Fibroblast of skin of left biceps (primary cell): ENCODE measurements around the gene PABPN1L.

Experiments
- DNase-seq, 2 experiments: peaks; one replicate each; pipeline ENCODE4 v3.0.0-alpha.2; 2013; ENCODE audit warnings: low read depth in 2 of 2

The PABPN1L gene

DNA sequence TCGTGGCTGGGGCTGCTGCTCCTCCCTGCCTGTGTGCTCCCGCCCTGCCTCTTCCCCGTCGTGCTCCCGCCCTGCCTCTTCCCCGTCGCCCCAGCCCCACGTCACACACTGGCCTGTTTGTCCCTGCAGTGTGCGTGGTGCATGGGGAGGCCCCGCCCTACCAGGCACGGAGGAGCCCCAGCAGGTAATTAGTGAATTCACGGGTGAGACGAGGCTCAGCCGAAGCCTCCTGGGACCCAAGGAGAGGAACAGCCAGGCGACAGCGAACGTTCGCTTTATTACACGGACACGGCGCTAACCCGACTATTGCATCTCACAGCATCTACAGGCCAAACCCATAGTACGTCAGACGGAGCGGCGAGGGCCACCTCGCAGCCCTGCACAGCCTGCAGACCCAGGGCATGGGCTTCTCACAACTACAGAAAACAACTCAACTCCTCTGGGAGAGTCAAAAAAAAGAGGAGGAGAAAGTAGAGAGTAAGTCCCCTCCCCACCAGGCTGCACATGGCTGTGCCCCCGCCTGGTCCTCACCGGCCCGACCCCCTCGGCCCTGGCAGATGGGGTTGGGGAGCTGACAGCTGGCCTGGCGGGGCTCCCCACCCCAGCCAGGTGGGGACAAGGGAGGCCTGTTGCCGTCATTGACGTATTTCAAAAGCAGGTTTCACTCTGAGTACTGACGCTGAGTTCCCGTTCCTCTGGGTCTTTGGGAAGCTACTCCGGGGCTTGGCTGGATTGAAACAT, 4.3 kb upstream of the PABPN1L start:
- DNase-seq: no peak

DNA sequence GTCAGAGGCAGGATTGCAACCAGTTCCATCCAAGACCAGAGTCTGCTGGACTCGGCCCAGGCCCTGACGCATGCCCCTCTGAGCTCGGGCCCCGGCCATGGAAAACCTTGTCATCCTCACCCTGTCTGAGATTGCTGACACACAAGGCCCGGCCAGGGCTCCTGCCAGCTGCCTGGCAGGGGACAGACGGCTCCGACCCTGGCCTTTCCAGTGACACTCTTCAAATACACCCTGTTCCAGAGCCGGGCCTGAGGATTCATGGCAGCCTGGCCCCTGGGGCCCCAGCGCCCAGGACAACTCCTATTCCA, 3.2 kb upstream of the PABPN1L start:
- no peak for DNase-seq

DNA sequence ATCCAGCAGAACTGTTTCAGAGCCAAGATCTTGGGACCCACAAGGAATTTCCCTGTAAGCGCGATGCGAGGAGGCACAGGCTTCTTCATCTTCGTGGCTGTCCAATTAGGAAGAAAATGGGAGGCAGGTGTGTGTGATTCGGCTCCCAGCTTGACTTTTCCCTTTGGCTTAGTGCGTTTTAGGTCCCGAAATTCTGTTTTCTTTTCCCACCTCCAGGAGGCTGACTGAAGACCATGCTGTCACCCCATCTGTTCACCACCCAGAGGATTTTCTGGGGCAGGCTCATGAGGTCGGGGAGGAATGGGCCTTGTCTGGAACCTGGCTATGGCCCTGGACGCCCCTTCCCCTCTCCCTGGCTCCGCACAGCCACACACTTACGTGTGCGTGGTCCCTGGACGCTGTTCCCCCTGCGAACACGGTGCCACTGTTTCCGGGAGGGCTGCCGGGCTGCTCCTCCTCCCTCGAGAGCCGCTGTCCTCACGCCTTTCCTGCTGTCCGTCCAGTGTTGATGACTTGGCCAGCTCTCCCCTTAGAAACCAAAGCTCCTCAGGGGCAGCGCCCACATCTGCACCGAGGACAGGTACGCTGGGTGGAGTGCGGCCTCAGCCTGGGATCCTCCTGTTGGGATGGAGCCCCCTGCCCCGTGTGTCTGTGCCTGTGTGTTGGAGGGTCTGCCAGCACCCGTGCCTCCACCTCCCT, 2.7 kb upstream of the PABPN1L start:
- DNase-seq: no peak

DNA sequence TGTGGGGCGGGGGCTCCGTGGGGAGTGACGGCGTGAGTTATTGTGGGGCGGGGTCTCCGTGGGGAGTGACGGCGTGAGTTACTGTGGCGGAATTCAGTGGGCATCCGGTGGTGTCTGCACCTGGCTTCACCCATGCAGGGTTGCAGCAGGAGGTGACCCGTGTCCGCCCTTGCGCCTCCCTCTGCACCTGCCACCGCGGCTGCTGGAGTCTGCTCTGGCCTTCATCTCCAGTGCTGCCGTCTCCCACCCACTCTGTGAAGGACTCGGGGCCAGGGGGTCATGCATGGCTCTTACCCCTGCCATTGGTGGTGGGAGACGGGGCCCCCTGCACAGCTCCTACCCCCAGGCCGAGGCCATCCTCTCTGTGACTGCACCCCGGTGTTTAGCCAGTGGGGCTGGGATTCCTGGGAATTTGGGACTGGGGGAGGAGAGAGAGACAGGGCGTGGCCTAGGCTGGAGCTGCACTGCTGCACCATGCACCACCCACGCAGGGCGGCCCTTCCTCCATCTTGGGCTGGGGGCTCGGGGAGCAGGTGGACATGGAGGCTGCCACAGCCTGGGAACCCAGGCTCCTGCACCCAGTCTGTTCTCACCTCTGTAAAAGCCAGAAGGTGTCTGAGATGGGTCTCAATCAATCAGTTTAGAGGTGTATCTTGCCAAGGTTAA, 1.3 kb upstream of the PABPN1L start:
- DNase-seq: no peak

DNA sequence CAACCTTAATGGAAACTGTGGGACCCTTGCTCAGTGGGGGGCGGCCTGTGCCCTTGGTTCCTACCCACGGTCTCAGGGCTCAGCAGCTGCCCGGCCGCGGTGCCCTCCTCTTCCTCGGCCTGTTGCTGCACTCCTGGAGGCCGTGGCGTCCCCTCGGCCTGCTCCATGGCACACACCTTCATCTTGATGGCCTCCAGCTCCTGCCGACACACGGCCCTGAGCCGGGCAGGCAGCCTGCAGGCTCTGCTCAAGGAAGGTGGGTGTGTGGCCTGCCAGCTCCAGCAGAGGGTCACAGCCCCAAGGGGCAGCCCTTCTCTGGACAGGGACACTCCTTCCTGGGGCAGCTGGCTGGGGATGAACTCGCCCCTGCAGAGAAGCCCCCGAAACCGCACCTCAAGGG, 718 bp downstream of the PABPN1L start:
- DNase-seq: no peak

DNA sequence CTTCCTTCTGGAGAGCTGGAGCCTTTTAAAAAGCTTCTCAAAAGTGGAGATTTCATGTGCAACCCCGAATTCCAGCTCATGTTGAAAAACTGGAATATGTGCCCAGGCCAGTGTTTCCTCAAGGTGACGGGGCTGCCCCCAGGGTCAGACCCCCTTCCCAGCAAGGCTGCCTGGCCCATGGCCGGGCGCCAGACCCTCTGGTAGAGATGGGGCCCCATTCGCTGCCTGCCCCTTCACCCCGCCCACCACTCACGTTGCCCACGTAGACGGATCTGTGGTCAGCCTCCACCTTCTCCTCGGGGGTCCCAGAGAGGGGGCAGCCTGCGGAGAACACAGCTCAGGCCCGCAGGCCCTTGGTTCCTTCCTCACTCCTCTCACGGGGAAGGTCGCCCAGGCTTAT, 1.1 kb downstream of the PABPN1L start:
- no peak for DNase-seq

DNA sequence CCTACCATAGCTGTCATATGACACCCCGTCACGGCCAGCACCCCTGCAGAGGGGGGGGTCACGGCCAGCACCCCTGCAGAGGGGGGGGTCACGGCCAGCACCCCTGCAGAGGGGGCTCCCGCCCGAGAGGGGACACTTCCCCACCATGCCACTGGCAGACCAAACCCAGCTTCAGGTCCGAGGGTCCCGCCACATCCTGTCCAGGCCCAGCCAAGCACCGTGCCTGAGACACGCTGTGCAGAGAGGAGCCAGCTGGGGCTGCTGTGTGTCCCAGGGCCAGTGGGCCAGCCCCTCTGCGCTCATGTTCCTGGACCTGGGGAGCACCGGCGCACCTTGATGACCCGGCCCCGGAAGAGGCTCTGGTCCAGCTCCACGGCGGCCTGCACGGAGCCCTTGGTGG, 1.9 kb downstream of the PABPN1L start:
- DNase-seq: no peak

DNA sequence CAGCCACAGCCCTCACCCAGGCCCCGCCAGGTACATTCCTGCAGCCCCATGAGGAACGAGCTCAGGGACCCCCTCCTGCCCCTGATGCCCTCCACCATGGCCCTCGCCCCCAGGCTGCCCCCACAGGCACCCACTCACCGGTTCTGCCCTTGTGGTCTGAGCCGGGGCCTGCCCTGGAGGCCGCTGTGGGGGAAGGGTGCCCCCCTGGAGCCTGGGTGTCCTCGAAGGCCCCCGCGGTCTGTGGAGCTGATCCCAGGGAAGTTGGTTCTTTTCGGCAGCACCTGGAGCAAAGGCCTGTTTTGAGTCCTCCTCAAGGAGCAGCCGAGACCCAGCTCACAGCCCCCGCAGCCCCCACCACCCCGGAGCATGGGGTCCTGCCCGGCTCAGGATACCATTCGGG, 2.4 kb downstream of the PABPN1L start:
- no peak for DNase-seq

DNA sequence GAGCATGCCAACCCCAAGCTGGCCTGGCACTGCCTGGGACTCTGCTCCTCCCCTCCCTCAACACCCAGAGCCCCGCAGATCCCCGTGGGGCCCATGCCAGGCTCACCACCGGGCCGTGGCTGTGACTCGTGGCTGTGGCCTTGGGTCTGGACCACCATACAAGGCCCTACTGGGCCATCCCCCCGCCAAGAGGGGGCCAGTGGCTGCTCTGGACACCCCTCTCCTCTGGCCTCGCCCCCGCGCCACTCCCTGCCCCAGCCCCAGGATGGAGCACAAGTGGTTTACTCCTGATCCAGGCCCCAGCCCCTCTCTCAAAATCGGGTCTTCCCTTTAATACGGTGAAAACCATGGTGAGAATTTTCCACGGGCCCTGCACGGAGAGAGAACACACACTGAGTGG, 3.0 kb downstream of the PABPN1L start:
- DNase-seq: no peak

DNA sequence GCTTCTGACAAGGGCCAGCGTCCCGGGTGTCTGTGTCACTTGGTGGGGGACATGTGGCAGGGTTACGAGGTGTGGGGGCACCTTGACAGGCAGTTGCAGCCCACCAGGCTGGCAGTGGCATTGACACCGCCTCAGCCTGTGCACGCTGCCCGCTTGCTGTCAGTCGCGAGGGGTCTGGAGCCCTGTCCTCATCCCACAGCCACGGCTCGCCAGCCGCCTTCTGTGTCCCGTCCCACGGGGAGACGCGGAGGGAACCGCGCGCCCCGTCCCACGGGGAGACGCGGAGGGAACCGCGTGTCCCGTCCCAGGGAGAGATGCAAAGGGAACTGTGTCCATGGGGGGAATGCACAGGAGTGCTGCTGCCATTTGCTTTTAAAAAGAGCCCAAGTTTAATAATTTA, 3.5 kb downstream of the PABPN1L start:
- DNase-seq: no peak

DNA sequence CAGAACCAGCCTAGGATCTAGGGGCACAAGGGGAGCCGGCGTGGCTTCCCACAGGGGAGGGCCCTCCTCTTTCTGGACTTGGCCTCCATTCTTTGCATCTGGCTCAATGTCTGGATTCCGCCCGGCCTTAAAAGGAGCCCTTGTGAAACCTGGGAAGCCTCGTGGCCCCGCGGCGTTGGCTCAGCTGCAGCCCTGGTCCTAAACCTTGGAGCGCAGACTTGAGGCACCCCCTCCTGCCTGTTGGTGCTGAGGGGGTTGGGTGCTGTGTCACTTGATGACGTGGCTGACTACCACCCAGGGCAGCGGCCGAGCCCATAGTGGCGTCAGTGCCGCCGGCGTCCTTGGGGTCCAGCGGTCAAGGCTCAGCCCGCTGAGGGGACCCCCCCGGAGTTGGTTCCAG, 5.1 kb downstream of the PABPN1L start:
- DNase-seq: no peak

DNA sequence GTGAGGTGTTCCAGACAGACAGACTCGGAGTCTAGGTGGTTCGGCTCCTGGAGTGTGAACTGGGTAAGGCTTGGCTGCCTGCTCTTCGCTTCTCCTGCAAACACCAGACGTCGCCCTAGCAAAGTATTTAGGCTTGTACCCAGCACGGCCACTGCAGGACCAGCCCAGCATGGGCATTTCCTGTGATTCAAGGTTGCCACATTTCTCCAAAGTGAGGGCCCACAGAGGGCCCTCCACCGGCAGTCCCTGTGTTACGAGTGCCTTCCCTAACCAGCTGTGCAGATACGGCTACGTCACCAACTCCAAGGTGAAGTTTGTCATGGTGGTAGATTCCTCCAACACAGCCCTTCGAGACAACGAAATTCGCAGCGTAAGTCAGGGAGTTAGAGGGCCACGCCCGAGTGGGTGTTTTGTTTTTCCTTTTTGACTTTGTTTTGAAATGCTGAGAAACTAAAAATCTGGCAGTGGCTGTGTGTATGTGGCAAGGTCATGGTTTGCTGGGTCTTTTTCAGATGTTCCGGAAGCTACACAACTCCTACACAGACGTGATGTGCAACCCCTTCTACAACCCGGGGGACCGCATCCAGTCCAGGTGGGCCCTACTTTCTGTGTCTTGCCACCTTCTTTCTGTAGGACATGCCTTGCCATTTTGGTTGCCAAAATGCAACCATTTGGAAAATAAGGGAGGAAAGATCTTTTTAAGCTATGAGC, 6.9 kb downstream of the PABPN1L start:
- DNase-seq: no peak

DNA sequence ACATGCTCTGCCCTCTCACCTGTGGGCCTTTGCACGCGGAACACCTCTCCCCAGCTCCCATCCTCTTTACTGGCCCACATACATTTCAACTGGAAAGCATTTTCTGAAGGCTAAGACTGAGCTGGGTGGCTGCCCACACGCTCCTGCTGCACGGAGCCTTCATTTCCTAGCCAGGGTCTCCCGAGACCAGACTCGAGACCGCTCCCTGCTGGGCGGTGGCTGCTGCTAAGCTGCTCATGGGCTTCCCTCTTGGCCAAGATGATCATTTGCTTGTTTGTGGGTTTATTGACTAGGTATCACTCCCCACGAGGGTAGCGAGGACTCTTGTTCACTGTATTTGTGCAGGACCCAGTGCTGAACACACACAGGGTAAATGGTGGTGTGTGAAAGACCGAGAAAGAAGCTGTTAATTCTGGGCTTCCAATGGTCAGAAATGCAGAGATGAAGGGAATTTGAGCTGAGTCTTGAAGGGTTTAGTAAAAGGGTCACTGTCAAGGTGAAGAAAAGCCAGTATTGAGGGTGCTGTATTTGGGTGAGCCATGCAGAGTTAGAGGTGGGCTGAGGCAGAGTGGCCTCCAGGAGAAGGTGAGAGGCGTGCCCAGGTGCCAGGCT, 8.6 kb downstream of the PABPN1L start:
- peak; percentile 14 to 21 for DNase-seq

DNA sequence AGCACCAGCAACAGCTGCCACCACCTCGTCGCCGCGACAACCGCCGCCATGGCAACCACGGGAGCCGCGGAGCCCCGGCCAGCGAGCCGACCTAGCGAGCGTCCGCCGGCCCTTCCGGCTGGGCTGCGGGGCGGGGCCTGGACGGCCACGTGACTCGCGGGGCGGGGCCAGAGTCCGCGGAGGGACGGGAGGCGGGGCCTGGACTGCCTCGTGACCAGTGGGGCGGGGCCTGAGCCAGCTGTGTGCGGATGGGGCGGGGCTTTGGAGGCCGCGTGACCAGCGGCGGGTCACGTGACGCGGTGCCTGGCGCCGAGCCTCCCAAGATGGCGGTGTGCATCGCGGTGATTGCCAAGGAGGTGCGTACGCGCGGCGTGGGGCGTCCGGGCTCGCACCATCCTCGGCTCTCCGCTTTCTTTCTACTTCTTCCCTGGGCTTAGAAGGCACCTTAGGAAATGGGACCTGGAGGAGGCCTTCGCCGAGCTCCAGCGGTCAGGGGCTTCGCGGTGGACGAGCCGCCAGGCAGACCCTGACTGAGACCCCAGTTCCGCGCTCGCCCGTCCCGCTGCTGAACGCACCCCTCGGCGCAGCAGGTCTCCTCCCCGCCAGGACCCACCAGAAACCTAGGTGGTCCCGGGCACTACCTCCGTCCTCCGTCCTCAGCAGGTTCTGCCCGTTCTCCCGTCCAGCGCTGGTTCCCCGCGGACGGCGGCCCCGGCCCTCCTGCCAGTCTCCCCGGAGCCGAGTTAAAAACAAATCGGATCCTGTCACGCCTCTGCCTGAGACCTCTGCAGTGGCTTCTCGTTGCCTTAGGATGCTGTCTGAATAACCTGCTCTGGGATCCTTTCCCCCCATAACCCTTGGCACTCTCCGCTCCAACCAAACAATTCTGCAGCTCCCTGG, 9.4 kb downstream of the PABPN1L start, which contains the start of the genes GALNS and TRAPPC2L:
Gene GALNS (minus strand): TSS at position 120 of the 900 bp plus-strand sequence. CDS start 70 bp downstream, at position 50.
Gene TRAPPC2L (plus strand): TSS at position 300 of the 900 bp plus-strand sequence. CDS start 24 bp downstream, at position 324.
- DNase-seq: peak; percentile 78 to 85

DNA sequence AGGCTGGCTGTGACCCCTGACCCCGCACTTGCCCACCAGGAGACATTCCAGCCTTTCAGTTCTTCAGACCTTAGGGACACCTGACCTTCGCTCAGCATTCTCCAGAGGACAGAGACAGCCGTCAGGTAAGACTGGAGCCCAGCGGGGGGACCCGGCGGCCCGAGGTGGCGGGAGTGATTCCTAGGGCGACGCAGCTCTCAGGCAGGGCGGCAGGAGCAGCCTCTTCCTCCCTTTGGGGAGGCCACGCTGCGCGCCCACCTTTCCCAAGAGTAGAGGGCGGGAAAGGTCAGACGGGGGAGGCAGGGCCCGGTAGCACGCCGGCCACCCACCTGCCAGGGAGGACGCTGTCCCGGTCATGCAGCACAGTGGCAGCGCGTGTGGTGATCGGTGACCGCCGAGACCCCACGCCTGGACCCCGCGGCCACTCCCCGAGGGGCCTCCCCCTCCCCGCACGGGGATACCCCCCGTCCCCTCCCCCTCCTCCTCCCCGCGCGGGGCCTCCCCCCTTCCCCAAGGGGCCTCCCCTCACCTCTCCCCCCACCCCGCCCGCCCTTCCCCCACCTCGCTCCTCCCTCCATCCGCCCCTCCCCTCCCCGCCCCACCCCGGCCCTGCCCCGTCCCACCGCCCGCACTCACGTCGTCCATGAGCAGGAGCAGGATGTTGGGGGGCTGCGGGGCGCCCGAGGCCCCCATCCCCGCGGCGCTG, 10.2 kb downstream of the PABPN1L start:
- no peak for DNase-seq

DNA sequence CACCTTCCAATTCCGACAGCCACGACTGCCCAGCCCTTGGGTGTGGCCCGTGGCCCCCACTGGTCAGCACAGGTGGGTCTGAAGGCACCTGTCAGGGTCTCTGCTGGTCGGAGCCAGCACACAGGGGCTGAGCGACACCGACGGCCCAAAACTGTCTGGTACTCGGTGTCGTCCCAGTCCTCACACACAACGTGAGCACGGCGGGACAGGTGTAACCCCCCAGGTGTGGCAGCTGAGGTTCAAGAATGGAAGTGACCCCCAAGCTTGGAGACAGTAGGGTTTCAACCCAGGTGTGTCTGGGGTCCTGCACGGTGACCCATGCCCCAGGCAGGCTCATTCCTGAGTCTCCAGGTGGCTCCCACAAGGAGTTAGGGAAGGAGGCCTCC, 10.7 kb downstream of the PABPN1L start:
- no peak for DNase-seq

DNA sequence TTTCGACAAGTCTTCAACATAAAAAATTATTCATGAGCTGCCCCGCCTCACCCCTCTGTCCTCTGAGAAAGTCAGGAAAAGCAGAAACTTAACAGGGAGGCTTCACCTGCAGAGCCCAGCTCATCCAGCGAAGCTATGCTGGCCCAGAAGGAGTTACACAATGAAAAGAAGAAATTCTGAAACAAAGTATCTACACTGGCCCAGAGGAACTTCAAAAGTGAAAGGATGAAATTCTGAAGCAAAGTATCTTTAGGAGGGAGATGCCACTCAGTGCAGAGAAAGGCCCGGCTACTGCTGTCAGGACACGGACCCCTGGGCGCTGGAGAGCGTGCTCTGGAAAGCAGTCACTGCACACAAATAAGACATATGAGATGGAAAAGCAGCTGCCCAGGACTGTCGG, 11.3 kb downstream of the PABPN1L start:
- no peak for DNase-seq

DNA sequence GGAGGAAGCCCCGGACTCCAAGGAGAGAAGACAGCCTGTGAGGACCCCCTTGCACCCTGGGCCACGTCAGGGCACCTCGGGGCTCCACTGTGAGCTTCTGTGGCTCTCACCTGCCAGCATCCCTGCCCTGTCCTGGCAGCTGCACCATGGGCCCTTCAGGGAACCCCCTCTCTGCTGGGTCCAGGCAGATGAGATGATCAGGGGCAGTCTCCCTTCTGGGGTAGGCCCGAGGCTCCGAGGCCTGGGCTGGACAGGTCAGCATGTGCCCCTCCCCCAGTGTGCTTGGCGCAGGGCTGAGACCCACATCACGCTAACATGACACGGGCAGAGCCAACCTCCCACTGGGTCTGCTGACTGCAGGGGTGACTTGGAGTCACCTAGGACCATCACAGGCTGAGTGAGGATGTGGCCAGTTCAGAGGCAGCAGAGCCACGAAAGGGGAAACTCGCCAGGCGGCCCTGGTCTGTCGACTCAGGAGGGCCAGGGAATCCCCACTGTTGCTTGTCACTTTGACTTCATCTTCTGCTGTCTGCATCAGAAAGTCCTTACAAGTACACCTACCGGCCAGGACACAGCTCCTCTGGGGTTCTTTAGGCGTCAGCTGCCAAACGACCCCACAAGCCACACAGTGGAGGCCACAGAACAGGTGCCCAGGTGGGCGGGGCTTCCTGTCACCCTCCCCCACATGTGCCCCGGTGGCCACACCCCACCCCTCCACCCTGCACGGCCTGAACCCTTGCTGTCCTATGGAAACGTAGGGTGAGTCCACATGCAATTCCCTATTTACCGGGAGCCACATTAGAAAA, 12.0 kb downstream of the PABPN1L start:
- no peak for DNase-seq

DNA sequence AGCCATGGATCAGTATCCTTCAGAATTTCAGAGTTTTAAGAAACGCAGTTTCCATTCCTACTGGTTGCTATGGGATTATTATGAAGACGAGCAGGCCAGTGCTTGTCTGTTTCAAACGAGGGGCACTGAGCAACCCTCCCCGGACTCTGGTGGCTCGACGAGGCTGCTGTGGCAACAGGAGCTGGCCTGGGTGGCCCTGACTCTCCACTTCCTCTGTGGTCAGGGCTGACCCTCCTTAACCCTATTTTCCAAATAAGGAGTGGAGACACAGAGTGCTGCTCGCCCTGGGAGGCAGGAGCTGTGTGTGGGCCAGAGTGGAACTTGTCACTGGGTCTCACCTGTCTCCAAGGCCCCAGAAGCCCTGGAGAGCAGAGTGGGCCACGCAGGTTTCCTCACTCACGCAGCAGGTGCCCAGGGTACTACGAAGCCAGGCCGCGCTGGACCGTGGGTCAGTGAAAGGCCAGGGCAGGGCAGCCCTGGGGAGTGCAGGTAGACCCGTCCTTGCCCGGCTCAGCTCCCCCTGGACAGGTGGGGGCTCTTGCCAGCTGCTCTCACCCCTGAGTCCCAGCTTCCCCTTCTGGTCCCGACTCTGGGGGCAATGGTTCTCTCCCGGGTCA, 13.0 kb downstream of the PABPN1L start:
- DNase-seq: no peak
